Heart left ventricle (tissue), 13 donors: Measurements from ENCODE around the gene OSBPL9.

Source experiments
- POLR2A ChIP-seq, 2 donors: fragments of 450-650 bp; IDR thresholded peaks; one replicate each; pipeline ENCODE4 v1.6.1; 2017; ENCODE audit warnings: antibody characterized with exemption in 2 of 2, mild to moderate bottlenecking in 2 of 2, moderate library complexity in 2 of 2
- TF ChIP-seq, protein P1 (sequence below), 12 donors: fragments of 200-600 bp; sonication (generic) in 4 of 12; IDR thresholded peaks; one replicate each; pipeline versions ENCODE4 v1.5.0 to v1.8.0; 2018 to 2022; ENCODE audit warnings: antibody characterized with exemption in 12 of 12, mild to moderate bottlenecking in 5 of 12
- donor health status: ischemic (EF 13 %, LVEDD 7.1; RV severe dilation, severe dysfunction).
- donor health status: DM: no; HTN: yes; CAD: no.
- donor health status: DM: no; HTN: no; CAD: no.
- donor health status: ischemic (EF 25% LVEDD 6.9; RV normal size, moderate dysfunction).
- donor health status: ischemic (EF 25% LVEDD 5.7; RV mildly dilated, moderate dysfunction).
- donor health status: ischemic (EF 35%, LVEDD 5.7; RV mildly dilated, moderate dysfunction).
- donor health status: nonischemic (EF 11% LVEDD 7.7; RV severe dilation, severe dysfunction).
- donor health status: DM: yes; HTN: yes; CAD: no.
- donor health status: PGD.
- donor health status: ischemic (EF 29% LVEDD 5.4; RV normal size, mild dysfunction).
- donor health status: nonischemic (EF 23%, LVEDD 6.1; RV moderate dilation, normal function).

GRCh38 chr1:51569284-51570062 lies 47.4 kb upstream of the OSBPL9 start:
- TF ChIP-seq, protein P1, sequence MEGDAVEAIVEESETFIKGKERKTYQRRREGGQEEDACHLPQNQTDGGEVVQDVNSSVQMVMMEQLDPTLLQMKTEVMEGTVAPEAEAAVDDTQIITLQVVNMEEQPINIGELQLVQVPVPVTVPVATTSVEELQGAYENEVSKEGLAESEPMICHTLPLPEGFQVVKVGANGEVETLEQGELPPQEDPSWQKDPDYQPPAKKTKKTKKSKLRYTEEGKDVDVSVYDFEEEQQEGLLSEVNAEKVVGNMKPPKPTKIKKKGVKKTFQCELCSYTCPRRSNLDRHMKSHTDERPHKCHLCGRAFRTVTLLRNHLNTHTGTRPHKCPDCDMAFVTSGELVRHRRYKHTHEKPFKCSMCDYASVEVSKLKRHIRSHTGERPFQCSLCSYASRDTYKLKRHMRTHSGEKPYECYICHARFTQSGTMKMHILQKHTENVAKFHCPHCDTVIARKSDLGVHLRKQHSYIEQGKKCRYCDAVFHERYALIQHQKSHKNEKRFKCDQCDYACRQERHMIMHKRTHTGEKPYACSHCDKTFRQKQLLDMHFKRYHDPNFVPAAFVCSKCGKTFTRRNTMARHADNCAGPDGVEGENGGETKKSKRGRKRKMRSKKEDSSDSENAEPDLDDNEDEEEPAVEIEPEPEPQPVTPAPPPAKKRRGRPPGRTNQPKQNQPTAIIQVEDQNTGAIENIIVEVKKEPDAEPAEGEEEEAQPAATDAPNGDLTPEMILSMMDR (IDR thresholded peaks at IDR 0.05), result peak in 5 of 12 donors; percentile 13 to 37 (median 25)
- no peak for TF ChIP-seq POLR2A (IDR thresholded peaks at IDR 0.05)
